IMR-90 (cell line): ENCODE measurements around the gene CD81. TPM values are rescaled to one million over a fixed set of nuclear protein-coding genes. Genes with fewer than 3 reads are reported as not detected.

Source experiments
- BHLHE40 ChIP-seq: fragments of 150-350 bp; IDR thresholded peaks from 2 replicates; pipeline ENCODE4 v1.6.1; 2016; ENCODE audit warnings: mild to moderate bottlenecking, low read depth, low read length
- MAZ ChIP-seq: IDR thresholded peaks from 2 replicates; pipeline ENCODE4 v1.6.1; 2012; ENCODE audit warnings: low read depth, mild to moderate bottlenecking, low read length, improper control_type of control experiment, moderate library complexity, borderline replicate concordance
- NFE2L2 ChIP-seq: fragments of 150-350 bp; IDR thresholded peaks from 2 replicates; pipeline ENCODE4 v1.6.1; 2016; ENCODE audit warnings: low read depth, mild to moderate bottlenecking, low read length
- POLR2A ChIP-seq: IDR thresholded peaks from 2 replicates; pipeline ENCODE4 v1.6.1; 2012; ENCODE audit warnings: mild to moderate bottlenecking, low read depth, low read length
- RAD21 ChIP-seq: IDR thresholded peaks from 2 replicates; pipeline ENCODE4 v1.6.1; 2012; ENCODE audit warnings: low read length, improper control_type of control experiment
- polyA plus RNA-seq, 3 experiments: library from polyadenylated mRNA; depleted of rRNA; stranded (reverse); fragments of >200 nt; gene quantifications; 2 replicates each; pipeline ENCODE4 v1.2.3, GENCODE V29; 2012; ENCODE audit warnings: low replicate concordance in 1 of 3
- total RNA-seq: library from RNA; depleted of rRNA; stranded (reverse); fragments of >200 nt; gene quantifications from 2 replicates; pipeline ENCODE4 v1.2.3, GENCODE V29; 2012
- TF ChIP-seq, protein P1 (sequence below): fragments of 150-350 bp; IDR thresholded peaks from 2 replicates; pipeline ENCODE4 v1.6.1; 2017; ENCODE audit warnings: mild to moderate bottlenecking, antibody characterized with exemption, low read length, low read depth

CD81 gene
- total and polyA plus RNA-seq, 2 of the 4 experiments (the other 2 are of a cell fraction), result 159 to 689 TPM

DNA sequence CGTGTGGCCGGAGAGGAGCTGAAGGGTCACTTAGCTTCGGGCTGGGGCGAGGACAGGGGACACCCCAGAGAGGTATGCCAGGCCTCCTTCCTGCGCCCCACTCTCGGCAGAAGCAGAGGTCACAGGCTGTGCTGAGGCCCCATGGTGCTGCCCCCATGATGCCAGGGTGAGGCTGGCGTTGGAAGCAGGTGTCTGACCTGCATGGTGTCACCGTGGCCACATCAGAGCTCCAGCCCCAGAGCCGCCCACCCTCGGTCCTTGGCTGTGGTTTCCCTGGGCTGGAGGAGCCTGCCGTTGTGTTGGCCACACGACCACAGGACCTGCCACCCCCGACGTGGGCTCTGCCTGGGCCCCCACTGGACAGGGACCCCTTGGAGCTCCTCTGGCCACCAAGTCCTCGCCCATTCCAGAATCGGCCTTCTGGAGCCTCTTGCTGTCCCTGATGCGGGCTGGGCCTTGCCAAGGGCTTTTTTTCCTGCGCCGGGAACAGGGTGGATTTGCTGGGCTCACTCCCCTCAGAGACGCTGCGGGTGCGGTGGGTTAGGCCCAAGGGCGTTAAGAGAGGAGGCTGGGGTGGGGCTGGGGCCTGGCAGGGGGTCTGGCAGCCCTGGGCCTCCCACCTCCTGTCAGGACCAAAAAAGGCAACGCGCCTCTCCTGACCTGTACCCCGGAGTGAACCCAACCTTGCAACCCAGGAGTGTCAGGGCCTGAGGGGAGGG, 15.3 kb downstream of the CD81 start (continued):
- TF ChIP-seq MAZ (no peak), BHLHE40 (no peak), NFE2L2 (no peak), RAD21 (no peak), POLR2A (no peak)
- TF ChIP-seq, protein P1, sequence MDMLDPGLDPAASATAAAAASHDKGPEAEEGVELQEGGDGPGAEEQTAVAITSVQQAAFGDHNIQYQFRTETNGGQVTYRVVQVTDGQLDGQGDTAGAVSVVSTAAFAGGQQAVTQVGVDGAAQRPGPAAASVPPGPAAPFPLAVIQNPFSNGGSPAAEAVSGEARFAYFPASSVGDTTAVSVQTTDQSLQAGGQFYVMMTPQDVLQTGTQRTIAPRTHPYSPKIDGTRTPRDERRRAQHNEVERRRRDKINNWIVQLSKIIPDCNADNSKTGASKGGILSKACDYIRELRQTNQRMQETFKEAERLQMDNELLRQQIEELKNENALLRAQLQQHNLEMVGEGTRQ, result no peak
